ENCODE data around the gene STING1. TPM values are rescaled to one million over a fixed set of nuclear protein-coding genes. Genes with fewer than 3 reads are reported as not detected.

STING1 gene
- polyA plus RNA-seq, 1 donor (not counting 4 experiments of a cell fraction or from before 2014, with no cell fraction given), result 25.2 TPM

DNA sequence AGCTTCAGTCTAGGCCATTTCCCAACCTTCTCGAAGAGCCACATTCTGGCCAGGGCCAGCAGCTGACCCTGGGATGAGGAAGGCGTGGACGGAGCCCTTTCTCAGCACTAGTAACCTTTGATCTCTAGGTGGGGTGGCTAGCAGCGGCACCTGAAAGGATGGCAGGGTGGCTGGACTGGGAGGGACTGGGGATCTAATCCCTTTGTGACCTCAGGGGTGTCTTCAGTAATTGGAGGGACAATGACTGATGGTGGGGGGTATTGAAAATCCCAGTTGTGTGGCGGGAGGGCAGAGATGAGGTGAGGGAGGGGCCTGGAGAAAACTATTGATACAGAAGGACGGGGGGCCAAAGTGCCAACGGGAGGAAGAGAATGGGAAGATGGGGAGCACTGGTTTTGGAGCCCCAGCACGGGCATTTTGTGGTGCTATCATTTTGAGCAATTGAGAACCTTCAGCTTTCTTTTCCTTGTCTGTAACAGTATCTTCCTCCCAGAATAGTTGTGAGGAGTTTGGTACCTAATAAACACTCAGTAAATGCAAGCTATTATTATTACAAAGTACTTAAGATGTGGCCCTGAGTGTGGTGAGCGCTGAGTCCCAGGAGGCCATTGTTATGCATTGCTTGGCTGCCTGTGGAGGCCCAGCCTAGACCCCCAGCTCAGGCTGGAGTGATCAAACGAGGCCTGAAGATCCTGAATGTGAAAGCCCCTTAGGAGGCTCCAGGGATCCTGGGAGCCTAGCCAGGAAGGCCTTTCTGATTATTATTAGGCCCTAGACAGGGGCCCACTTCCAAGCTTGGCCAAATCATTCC is 41.3 kb upstream of the STING1 start:
- Histone ChIP-seq H3K9ac (ENCODE audit: control insufficient read depth, extremely low read depth, insufficient read depth, low read length) (no peak overlapping the region), H3K79me2 (ENCODE audit: control insufficient read depth, insufficient read depth, low read length) (no peaks in the 10 kb centered on the region), H2AFZ (ENCODE audit: control insufficient read depth, low read length) (no peak overlapping the region), H3K36me3 (ENCODE audit: control insufficient read depth in 2 of 2, extremely low read depth in 1 of 2, insufficient read depth in 2 of 2, low read length in 2 of 2) (no peaks in the 10 kb centered on the region), H3K4me1 (ENCODE audit: control insufficient read depth, extremely low read depth, insufficient read depth, low read length) (no peaks in the 10 kb centered on the region), H3K4me2 (ENCODE audit: control insufficient read depth, extremely low read depth, insufficient read depth, low read depth, low read length) (no peak overlapping the region), H3K9me1 (ENCODE audit: control insufficient read depth, extremely low read depth, insufficient read depth, low read length) (no peaks in the 10 kb centered on the region), H4K20me1 (ENCODE audit: control insufficient read depth, extremely low read depth, insufficient read depth, low read length) (no peaks in the 10 kb centered on the region), H3K9me3 (ENCODE audit: control insufficient read depth, low read depth, low read length) (no peaks in the 10 kb centered on the region), H3K4me3 (ENCODE audit: control insufficient read depth in 2 of 3, extremely low read depth in 1 of 3, insufficient read depth in 2 of 3, low read depth in 1 of 3, low read length in 3 of 3) (no peak overlapping the region), H3K27me3 (ENCODE audit: control insufficient read depth, extremely low read depth, insufficient read depth, low read length) (no peaks in the 10 kb centered on the region), H3K27ac (ENCODE audit: control insufficient read depth, insufficient read depth, low read length) (no peak overlapping the region)
- FAIRE-seq (no peak), DNase-seq (ENCODE audit: low read depth, low spot score) (no peak)
- dilution Hi-C loops (cut with MboI; ENCODE audit: extremely low pct_ligation_motif_present, low sequenced_read_pairs), result no loop called here
- TF ChIP-seq EZH2 (IDR thresholded peaks at IDR 0.05; ENCODE audit: low read length) (no peak), CTCF (optimal IDR thresholded peaks at IDR 0.05 in 1 of 3, IDR thresholded peaks at IDR 0.05 in 1 of 3, conservative IDR thresholded peaks at IDR 0.05 in 1 of 3; ENCODE audit: extremely low read depth in 1 of 3, insufficient read depth in 2 of 3, low read length in 3 of 3) (no peak)

- Histone ChIP-seq H3K4me2 (ENCODE audit: control insufficient read depth, extremely low read depth, insufficient read depth, low read depth, low read length) (peak overlapping the region; percentile 93), H3K27me3 (ENCODE audit: control insufficient read depth, extremely low read depth, insufficient read depth, low read length) (no peaks in the 10 kb centered on the region), H3K4me1 (ENCODE audit: control insufficient read depth, extremely low read depth, insufficient read depth, low read length) (peaks cover 11% of the 10 kb centered on the region), H3K36me3 (ENCODE audit: control insufficient read depth in 2 of 2, extremely low read depth in 1 of 2, insufficient read depth in 2 of 2, low read length in 2 of 2) (no peaks in the 10 kb centered on the region), H3K79me2 (ENCODE audit: control insufficient read depth, insufficient read depth, low read length) (no peaks in the 10 kb centered on the region), H3K9me1 (ENCODE audit: control insufficient read depth, extremely low read depth, insufficient read depth, low read length) (no peaks in the 10 kb centered on the region), H2AFZ (ENCODE audit: control insufficient read depth, low read length) (peak overlapping the region; percentile 99), H3K27ac (ENCODE audit: control insufficient read depth, insufficient read depth, low read length) (peak overlapping the region; percentile 64), H3K4me3 (ENCODE audit: control insufficient read depth in 2 of 3, extremely low read depth in 1 of 3, insufficient read depth in 2 of 3, low read depth in 1 of 3, low read length in 3 of 3) (peak overlapping the region; percentile 36 to 85 (median 62)), H4K20me1 (ENCODE audit: control insufficient read depth, extremely low read depth, insufficient read depth, low read length) (no peaks in the 10 kb centered on the region), H3K9ac (ENCODE audit: control insufficient read depth, extremely low read depth, insufficient read depth, low read length) (peak overlapping the region; percentile 82), H3K9me3 (ENCODE audit: control insufficient read depth, low read depth, low read length) (no peaks in the 10 kb centered on the region)
- dilution Hi-C loops (cut with MboI; ENCODE audit: extremely low pct_ligation_motif_present, low sequenced_read_pairs), result no loop called here
- no peak for TF ChIP-seq EZH2 (IDR thresholded peaks at IDR 0.05; ENCODE audit: low read length)
- peak; percentile 70 to 98 (median 89) for TF ChIP-seq CTCF (optimal IDR thresholded peaks at IDR 0.05 in 1 of 3, IDR thresholded peaks at IDR 0.05 in 1 of 3, conservative IDR thresholded peaks at IDR 0.05 in 1 of 3; ENCODE audit: extremely low read depth in 1 of 3, insufficient read depth in 2 of 3, low read length in 3 of 3)
- no peak for FAIRE-seq
- DNase-seq (ENCODE audit: low read depth, low spot score), result no peak
These were observed 35.4 kb upstream of the STING1 start for GRCh38 chr5:139517683-139518564.
